Measurements from ENCODE around the gene AKAP13.
"Not testable (repeated sequence)": the region's sequence is repeated elsewhere in the genome, so short reads cannot be mapped to it uniquely, and the experiment has no call there.

Gene AKAP13

DNA sequence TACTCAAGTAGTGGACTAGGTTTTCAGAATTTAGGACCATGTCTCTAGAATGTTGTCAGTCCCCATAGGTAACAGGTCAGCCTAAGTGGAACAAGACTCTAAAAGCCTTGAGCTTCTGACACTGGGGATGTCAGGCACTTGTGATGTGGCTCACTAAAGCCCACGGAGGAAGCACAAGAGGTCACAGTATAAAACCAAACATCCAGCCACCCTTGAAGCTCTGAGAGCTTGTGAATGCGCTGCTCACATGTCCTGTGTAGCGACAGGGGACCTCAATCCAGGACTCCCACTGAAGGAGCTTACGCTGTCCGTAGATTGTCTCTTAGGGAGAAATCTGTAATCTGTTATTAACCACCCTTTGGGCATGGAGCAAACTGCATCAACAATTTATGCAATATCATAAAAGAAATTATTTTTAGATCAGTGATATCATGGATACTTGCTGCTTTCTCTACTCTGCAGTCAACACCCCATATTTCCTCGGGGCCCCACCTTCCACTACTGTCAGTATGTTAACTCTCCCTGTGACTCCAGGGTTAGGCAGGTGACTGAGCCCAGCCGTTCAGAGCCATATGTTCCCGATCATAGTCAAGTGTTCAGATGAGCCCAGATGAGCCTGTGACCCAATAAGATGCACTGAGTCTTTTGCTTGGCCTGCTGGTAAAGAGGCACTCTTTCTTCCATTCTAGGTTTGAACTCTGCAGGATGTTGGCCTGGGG lies 32.2 kb upstream of the AKAP13 start:
- DNase-seq (ENCODE audit: low spot score) = not testable (repeated sequence)

DNA sequence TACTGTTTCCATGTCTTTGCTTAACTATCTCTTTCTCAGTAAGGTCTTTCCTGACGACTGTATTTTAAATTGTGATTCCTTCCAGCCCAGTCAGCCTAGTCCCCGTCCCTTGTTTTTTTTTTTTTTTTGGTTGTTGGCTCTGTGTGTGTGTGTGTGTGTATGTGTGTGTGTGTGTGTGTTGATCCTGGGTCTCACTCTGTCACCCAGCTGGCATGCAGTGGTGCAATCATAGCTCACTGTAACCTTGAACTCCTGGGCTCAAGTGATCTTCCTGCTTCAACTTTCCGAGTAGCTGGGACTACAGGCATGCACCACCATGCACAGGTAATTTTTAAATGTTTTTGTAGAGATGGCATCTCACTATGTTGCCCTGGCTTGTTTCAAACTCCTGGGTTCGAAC lies 31.3 kb upstream of the AKAP13 start:
- DNase-seq (ENCODE audit: low spot score) = not testable (repeated sequence)

DNA sequence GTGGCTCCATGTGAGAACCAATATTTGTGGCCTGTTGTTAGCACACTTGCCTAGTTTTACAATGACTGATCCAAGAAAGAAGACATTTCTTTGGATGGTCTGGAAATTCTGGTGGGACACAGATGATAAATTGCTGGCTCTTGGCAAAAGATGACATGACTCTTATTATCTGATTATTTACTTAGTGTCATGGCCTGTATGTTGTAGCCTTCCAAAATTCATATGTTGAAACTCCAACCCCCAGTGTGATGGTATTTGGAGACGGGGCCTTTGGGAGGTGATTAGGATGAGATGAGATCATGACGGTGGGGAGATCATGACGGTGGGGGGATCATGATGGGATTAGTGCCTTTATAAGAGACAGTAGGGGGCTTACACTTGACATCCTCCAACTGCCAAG lies 30.0 kb upstream of the AKAP13 start:
- no peak for DNase-seq (ENCODE audit: low spot score)

DNA sequence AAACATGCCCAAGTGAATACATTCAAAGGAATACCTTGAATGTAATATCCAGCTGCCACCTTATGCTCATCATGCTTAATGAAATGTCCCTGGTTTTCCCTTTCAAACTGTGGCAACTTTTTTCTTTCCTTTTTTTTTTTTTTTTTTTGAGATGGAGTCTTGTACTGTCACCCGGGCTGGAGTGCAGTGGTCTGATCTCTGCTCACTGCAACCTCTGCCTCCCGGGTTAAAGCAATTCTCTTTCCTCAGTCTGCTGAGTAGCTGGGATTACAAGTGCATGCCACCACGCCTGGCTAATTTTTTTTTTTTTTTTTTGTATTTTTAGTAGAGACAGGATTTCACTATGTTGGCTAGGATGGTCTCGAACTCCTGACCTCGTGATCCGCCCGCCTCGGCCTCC lies 28.9 kb upstream of the AKAP13 start:
- not testable (repeated sequence) for DNase-seq (ENCODE audit: low spot score)

DNA sequence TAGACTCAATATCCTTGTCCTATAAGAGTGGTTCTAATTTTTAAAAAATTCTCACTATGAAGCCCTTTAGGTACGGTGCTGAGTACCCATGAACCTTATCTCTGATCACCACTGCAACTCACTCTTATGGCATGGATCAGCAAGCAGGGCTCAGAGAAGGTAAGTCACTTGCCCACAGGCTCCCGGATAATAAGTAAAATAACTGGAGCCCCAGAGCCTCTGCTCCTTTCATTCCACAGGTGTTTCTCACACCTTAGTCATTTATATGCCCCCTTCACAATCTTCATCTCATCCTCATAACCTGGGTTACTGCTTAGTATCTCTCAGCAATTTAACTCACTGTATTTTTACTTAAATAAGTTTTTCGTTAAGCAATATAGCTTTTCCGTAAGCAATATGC lies 28.4 kb upstream of the AKAP13 start:
- no peak for DNase-seq (ENCODE audit: low spot score)

DNA sequence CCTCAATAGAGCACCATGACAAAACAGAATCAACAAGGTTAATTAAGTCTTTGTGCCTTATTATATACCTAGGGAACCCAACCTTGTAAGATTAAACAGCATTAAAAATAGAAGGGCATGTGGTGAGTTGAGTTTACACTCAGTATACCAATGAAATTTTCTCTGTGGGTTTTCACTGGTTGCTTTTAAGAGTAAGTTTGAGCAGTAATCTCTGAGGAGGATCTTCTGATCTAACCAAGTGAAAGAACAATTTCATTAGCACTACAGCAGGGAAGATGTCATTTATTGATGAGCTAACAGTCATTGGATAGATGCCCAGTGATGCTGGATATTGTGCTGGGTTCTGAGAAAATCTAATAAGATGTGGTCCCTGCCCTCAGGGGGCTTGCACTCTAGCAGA lies 26.9 kb upstream of the AKAP13 start:
- no peak for DNase-seq (ENCODE audit: low spot score)

DNA sequence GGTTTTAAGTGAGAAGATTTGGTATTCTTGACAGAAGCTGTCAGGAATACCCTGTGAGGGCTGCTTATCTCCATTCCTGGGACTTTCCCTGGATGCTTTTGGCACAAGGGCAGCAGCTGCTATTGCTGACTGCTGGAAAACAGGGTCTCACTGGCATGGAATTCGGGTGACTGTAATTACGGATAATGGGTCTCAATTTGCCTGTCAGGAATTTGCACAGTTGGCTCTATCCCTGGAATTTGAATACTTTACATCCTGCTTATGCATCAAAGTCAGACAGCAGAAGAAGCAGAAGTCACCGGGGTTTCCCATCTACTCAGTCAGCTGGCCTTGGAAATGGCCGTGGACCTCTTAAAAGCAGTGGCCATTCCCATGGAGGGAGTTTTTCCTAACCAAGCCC lies 25.9 kb upstream of the AKAP13 start:
- peak; percentile 33 for DNase-seq (ENCODE audit: low spot score)

DNA sequence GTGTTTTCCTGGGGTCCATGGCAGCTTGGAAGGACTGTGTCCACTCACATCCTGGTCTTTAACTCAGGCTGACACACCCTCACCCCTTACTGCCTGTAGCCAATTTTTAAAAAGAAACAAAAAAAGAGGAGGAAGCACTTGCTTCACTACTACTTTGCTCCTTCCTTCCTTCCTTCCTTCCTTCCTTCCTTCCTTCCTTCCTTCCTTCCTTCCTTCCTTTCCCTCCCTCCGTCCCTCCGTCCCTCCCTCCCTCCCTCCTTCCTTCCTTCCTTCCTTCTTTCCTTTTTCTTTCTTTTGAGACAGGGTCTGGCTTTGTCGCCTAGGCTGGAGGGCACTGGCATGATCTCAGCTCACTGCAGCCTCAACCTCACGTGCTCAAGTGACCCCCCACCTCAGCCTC lies 25.5 kb upstream of the AKAP13 start:
- no peak for DNase-seq (ENCODE audit: low spot score)

DNA sequence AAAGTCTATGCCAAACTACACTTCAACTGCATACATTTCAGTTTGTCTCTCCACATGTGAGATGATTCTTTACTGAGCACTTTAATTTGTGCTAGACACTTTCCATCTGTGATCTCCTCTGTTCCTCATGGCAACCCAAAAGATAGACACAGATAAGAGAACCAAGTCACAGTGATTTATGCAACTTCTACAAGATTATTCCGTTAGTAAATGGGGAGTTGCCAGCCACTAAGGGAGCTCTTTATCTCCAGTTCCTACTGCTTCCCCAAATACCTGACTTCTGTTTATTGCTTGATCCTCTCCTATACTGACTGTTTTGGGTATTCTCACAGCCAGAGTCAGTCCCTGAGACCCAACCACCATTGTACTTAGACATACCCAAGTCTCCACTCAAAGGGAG lies 24.1 kb upstream of the AKAP13 start:
- DNase-seq (ENCODE audit: low spot score) = no peak

DNA sequence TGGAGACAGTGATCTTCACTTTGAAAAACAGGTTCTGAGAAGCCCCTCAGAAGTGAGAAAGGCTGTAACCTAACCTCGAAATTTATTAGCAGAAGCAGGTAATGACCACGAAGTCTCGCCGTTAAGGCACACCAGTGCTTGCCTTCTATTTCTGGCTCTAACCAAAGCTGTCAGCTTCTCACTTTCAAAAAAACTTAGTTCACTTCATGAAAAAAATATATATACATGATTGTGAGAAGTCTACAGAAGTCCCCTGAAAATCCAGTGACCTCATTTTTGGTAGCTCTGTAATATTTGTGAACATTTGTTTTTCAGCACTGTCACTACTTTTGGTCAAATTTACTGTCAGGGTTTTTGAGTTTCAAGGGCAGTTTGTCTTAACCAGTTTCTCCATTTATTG lies 19.1 kb upstream of the AKAP13 start:
- no peak for DNase-seq (ENCODE audit: low spot score)

DNA sequence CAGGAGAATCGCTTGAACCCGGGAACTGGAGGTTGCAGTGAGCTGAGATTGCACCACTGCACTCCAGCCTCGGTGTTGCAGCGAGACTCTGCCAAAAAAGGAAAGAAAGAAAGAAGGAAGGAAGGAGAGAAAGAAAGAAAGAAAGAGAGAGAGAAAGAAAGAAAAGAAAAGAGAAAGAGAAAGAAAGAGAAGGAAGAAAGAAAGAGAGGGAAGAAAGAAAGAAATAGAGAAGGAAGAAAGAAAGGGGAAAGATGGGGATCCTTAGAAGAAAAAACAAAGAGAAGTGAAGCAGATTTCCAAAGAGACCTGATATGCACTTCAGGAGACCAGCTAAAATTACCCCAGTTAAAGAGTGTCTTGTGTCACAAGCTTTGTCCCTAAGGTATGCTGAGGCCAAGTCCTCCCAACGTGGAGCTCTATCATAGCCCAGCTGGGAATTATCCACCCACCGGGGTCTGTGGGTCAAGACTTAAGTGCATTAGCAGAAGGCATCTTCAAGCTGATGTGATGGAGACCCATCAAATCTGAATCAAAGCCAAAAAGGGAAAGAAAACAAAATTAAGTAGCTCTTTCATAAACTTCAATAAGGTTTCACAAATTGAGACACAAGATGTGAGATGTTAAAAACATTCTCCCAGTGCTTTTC lies 17.8 kb upstream of the AKAP13 start:
- no peak for DNase-seq (ENCODE audit: low spot score)

DNA sequence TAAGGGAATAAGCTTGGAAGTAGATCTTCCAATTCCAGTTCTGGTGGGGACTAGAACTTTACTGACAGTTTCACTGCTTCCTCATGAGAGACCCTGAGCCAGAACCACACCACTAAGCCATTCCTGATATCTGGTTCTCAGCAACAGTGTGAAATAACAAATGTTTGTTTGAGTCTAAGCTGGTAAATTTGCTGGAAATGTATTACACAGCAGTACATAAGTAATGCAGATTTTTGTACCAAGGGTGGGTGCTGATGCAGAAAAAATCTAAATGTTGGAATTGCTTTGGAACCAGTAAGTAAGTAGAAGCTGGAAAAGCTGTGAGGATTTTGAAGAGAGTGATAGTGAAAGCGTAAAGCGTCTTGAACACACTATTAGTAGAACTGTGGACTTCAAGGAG lies 14.4 kb upstream of the AKAP13 start:
- DNase-seq (ENCODE audit: low spot score) = no peak

DNA sequence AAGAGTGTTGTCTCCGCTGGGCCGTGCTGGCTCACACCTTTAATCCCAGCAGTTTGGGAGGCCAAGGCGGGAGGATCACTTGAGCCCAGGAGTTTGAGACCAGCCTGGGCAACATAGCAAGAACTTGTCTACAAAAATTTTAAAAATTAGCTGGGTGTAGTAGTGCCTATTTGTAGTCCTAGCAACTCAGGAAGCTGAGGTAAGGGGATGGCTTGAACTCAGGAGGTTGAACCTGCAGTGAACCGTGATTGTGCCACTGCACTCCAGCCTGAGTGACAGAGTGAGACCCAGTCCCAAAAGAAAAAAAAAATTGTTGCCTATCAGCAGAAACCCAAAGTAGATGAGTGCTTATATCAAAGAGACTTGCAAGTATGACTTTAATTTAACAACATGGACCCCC lies 12.7 kb upstream of the AKAP13 start:
- DNase-seq (ENCODE audit: low spot score) = no peak

DNA sequence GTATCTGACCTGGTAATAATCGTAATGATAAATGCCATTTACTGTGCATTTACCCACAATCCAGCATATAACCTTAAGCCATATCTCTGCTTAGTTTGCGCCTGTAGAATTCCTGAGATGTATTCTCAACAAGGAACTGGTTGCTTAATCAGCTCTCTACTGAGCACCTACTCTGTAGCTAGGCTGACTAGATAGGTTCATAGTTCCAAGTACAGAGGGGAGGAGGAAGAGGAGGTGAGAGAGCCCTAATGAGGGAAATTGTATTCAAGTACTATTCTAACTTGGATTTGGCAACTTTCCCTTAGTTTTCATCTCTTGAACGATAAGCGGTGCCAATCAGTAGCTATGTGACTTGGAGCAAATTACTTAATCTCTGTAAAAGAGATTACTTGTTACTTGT lies 5.6 kb upstream of the AKAP13 start:
- no peak for DNase-seq (ENCODE audit: low spot score)

DNA sequence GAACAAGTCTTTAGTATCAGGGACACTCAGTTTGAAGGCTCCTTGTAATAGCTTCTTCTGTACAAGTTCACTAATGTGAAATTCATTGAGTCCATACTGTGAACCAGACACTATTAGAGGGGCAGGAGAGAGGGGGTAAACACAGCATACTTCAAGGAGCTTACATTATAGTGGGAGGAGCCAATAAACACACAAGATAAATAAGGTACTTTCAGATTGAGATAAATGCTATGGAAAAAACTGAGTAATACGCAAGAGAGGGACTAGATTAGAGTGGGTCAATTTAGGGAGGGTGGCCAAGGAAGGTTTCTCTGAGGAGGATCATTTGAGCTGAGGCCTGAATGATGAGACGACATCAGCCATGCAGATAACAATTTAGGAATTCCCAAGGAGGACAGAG lies 3.1 kb upstream of the AKAP13 start:
- no peak for DNase-seq (ENCODE audit: low spot score)

DNA sequence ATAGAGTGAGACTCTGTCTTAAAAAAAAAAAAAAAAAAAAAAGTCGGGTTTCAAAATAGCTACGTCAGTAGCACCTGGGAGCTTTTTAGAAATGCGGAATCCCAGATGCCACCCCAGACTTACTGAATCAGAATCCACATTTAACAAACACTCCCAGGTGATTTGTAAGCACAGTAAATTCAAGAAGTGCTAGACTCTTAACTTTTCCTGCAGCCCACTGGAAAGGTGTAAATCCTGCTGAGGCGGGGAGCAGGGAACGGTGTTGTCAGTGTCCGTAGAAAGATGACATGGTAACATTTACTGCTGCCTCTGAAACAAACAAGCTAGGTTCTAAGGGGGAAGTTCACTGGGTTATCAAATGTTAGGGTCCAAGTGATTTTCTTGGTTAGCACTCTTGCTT lies 2.4 kb upstream of the AKAP13 start:
- no peak for DNase-seq (ENCODE audit: low spot score)

DNA sequence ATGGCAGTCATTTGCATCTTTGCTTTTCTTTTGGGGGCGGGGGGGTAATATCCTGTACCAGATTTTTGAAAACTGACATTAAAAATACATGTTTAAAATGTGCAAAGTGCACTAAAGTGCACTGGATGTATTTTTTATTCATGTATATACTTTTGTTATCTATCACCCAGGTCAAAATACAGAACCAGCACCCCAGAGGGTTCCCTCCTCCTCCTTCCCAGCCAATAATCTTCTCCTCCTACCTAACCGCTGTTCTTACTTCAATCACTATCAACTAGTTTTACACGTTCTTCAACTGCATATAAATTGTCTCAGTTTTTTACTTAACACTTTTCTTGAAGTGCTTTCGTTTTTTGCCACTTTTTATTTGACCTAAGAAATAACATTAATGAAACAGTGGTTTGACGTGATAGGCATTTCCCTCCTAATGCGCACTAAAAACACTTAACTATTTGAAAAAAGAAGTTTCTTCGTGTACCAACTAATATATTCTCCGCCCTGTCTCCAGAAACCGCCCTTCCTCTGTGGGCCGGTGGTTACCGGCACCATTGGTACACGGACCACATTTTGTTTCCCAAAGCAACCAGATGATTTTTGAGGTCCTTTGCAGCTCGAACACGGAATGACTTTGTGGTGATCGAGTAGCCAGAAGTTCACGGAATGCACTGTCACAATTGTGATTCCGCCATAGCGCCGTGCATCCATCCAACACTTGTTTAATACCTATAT lies 836 bp upstream of the AKAP13 start:
- DNase-seq (ENCODE audit: low spot score) = no peak

DNA sequence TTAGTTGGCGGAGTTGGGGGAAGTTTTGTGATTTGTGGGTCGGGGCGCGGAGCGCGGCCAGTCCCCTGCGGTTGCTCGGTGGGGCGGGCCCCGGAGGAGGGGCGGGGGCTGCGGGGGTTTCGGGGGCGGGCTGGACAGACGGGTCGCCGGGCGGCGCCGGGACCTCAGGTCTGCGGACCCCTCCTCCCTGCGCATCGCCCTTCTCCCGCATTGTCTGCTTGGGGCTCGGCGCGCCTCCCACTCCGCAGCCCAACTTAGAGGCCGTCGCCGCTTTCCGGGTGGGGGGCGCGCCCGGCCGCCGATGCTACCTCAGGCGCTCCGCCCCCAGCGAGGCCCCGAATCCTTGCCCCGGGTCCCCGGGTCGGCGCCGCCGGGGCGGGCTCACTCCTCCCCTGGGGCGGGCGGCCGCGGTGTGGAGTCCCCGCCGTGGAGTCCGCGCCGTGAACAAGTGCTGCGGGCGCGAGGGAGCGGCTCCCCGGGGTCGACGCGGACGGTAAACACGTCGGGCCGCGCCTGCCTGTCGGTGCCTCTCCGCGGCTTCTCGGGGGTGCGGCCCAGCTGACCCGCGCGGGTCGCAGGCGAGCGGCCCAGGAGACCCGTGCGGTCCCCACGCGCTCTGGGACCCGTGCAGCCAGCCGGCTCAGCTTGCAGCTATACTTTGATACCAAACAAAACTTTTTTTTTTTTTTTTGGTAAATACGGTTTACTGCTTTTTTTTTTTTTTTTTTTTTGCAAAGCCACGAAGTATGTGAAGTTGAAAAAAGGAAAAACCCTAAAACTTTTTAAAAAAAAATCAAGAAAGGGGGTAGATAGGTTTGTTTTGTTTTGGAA lies 624 bp downstream of the AKAP13 start:
- peak; percentile 21 for DNase-seq (ENCODE audit: low spot score)

DNA sequence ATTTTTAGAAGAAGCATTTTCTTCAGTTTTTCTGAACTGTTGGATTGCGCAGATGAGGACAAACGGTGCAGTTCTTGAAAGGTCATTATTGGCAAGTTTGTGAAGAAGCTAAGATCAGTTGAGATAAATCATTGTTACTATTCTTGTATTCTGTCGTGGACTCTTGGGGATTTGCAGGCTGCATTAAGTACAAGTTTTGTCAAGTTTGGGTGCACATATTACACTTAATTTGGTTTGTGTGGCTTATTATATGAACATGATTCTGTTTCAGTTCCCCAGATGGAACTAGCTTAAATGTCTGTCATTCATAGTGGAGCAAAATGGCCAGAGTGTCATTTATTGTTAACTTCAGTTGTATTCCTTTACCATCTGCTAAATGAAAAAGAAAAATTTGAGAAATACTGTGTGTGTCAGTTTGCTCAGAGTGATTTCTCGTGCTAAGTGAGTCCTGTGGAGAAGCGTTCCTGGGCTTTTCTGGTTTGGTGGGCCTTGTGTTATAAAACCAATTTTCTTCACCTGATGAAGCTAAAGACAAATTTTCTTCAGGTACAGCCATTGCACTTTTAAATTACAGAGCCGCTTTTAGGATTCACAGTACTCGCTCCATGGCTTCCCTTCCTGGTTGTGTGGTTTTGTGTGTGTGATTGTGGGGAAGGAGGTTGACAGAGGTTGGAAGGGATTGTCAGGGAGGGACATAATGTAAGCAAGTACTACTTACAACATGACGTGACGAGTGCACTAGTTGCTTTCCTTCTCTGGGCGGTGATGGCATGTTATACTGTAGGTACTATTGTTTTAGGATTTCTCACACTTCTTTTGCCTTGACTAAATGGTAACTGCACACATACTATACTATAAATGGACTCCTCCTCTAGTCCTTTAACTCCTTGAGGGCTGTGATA lies 1.7 kb downstream of the AKAP13 start:
- no peak for DNase-seq (ENCODE audit: low spot score)

DNA sequence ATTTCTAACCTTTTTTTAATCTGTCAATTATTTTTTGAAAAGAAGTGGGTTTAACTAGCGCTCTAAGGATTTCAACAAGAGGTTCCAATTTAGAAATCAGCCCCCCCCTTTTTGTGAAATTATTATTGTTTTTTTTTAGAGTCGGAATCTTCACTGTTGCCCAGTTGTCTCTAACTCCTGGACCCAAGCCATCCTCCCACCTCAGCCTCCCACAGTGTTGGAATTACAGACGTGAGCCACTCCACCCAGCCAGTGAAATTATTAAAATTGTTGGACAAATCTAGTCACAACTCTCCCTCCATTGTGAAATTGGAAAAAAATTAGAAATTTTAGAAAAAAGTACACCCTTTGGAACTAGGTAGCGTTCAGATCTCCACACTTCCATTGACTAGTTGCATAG lies 2.5 kb downstream of the AKAP13 start:
- no peak for DNase-seq (ENCODE audit: low spot score)

DNA sequence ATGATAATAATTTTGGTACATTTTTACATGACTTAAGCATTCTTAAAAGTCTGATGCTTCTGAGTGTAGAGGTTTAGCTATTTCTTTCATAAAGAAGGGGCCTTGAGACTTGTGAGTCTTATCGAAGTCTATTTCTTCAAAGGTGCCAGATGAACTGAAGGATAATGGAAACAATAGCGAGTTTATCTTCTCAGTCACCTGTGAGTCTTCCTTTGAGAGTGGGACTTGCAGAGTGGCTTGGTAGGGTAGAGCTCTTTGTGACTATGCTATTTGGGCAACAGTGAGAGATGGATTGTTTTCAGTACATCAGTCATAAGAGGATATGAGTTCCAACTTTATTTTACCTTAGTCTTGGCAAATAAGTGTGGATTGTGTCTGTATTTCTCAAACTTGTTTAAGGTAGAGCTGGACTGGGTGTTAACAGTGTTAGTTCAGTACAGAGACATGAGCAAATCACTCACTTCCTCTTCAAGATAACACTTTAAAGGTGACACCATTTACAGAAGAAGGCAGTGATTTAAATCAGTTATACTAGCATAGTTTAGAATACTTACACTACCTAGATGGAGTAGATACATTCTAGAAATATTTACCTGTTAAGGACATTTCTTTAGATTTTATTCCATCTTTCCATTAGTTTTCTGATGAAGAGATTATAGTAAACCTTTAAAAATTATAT lies 3.2 kb downstream of the AKAP13 start:
- no peak for DNase-seq (ENCODE audit: low spot score)
